K562 (cell line): ENCODE results near the gene GRSF1. TPM values are rescaled to one million over a fixed set of nuclear protein-coding genes. Genes with fewer than 3 reads are reported as not detected.

Experiments used
- ATAC-seq: fragments of 200-7000 bp; cut with Tn5 transposase; 3 replicates; pipeline ENCODE4 v1.9.1; 2020; ENCODE audit warnings: moderate library complexity
- BruUV-seq: library from RNA; stranded (reverse); fragments of 400-500 nt; replicated peaks from 2 replicates; lab custom pipeline; 2021; lab: Mats Ljungman, UMichigan
- CTCF ChIA-PET: fragments of 300-600 bp; formaldehyde crosslinking; extraction: SDS; loops from one replicate; lab custom pipeline; 2021; ENCODE audit warnings: low intra/inter-chr PET ratio; lab: Yijun Ruan, JAX
- POLR2A ChIA-PET: fragments of 300-600, 350-650 bp; sonication (Branson Sonifier 250); formaldehyde crosslinking; extraction: SDS; loops from one replicate; lab custom pipeline; 2021; ENCODE audit warnings: antibody characterized with exemption, inconsistent platforms; lab: Yijun Ruan, JAX
- DNase-seq, 4 experiments: peaks; one replicate each; pipeline versions ENCODE4 v3.0.0 to v3.0.0-alpha.2; 2011 to 2018; ENCODE audit warnings: low spot score in 3 of 4, mixed read lengths in 3 of 4; ENCODE audit errors: extremely low read depth in 1 of 4
- FAIRE-seq: peaks from 2 replicates; lab custom pipeline; 2011; peaks lifted over from hg19 to GRCh38; lab: Jason Lieb, UNC
- H2AFZ ChIP-seq: 2 replicates; pipeline ENCODE4 v1.6.0; 2011; ENCODE audit warnings: low read depth, low read length, control low read depth, inconsistent platforms
- H3K27ac ChIP-seq: fragments of 200-600 bp; 3 replicates; pipeline ENCODE4 v1.8.0; 2011; ENCODE audit warnings: low read depth, mild to moderate bottlenecking, control low read depth, inconsistent platforms, low read length, moderate library complexity, mixed read lengths; ENCODE audit errors: extremely low read depth
- H3K27me3 ChIP-seq, 2 experiments: fragments of 300-600 bp in 1 of 2; 2 replicates in 1 of 2; 3 replicates in 1 of 2; pipeline versions ENCODE4 v1.6.0 to v1.8.0; 2011; ENCODE audit warnings: inconsistent platforms in 2 of 2, low read length in 2 of 2, mild to moderate bottlenecking in 1 of 2, mixed read lengths in 1 of 2, moderate library complexity in 1 of 2; ENCODE audit not compliant: control insufficient read depth in 2 of 2, insufficient read depth in 2 of 2
- H3K36me3 ChIP-seq: fragments of 300-600 bp; 3 replicates; pipeline ENCODE4 v1.8.0; 2011; ENCODE audit warnings: mild to moderate bottlenecking, low read length, inconsistent platforms; ENCODE audit not compliant: control insufficient read depth, insufficient read depth
- H3K4me1 ChIP-seq, 2 experiments: fragments of 200-600 bp in 1 of 2; replicated peaks in 1 of 2; 2 replicates in 1 of 2; 3 replicates in 1 of 2; pipeline versions ENCODE4 v1.5.1 to v1.8.0; 2011; ENCODE audit warnings: inconsistent platforms in 2 of 2, low read length in 2 of 2, mild to moderate bottlenecking in 1 of 2, mixed read lengths in 1 of 2, moderate library complexity in 1 of 2; ENCODE audit not compliant: control insufficient read depth in 2 of 2, insufficient read depth in 2 of 2
- H3K4me2 ChIP-seq: 2 replicates; pipeline ENCODE4 v1.6.1; 2011; ENCODE audit warnings: low read length, control low read depth, inconsistent platforms, mixed read lengths; ENCODE audit not compliant: insufficient read depth
- H3K4me3 ChIP-seq: fragments of 200-600 bp; sonication (generic), shearing (Covaris generic); 2 replicates; pipeline ENCODE4 v1.5.1; 2016; ENCODE audit warnings: control low read depth, inconsistent platforms
- H3K79me2 ChIP-seq: fragments of 200-600 bp; 3 replicates; pipeline ENCODE4 v1.8.0; 2011; ENCODE audit warnings: low read length, inconsistent platforms; ENCODE audit not compliant: control insufficient read depth, insufficient read depth
- H3K9ac ChIP-seq, 2 experiments: 2 replicates each; pipeline versions ENCODE4 v1.6.0 to v1.6.1; 2011; ENCODE audit warnings: low read depth in 2 of 2, low read length in 2 of 2, control low read depth in 1 of 2, inconsistent platforms in 1 of 2, mild to moderate bottlenecking in 1 of 2, mixed read lengths in 1 of 2; ENCODE audit not compliant: insufficient read depth in 1 of 2
- H3K9me1 ChIP-seq: one replicate; pipeline ENCODE4 v1.6.0; 2011; ENCODE audit warnings: inconsistent platforms, mild to moderate bottlenecking, low read length, moderate library complexity; ENCODE audit not compliant: control insufficient read depth, insufficient read depth
- H3K9me3 ChIP-seq: replicated peaks from 2 replicates; pipeline ENCODE4 v1.5.1; 2011; ENCODE audit warnings: low read depth, low read length, inconsistent platforms; ENCODE audit not compliant: control insufficient read depth, insufficient read depth
- H4K20me1 ChIP-seq: replicated peaks from 2 replicates; pipeline ENCODE4 v1.6.1; 2011; ENCODE audit warnings: low read length, inconsistent platforms, mixed read lengths; ENCODE audit not compliant: control insufficient read depth, insufficient read depth
- IFI16 ChIP-seq: fragments of 250-450 bp; sonication (Bioruptor Pico); IDR thresholded peaks from 2 replicates; pipeline ENCODE4 v2.1.2; 2022; ENCODE audit warnings: mild to moderate bottlenecking, inconsistent platforms
- POLR2H ChIP-seq: IDR thresholded peaks from 2 replicates; pipeline ENCODE4 v1.6.1; 2016; ENCODE audit warnings: missing genetic modification characterization, low read depth, mild to moderate bottlenecking, control low read depth, missing compliant biosample characterization, moderate library complexity
- SMAD4 ChIP-seq: fragments of 250-450 bp; sonication (Bioruptor Pico); conservative IDR thresholded peaks from 2 replicates; pipeline ENCODE4 v1.8.0; 2021; ENCODE audit warnings: inconsistent platforms, mild to moderate bottlenecking, moderate library complexity
- TAF1 ChIP-seq: IDR thresholded peaks from 2 replicates; pipeline ENCODE4 v1.6.1; 2011; ENCODE audit warnings: mild to moderate bottlenecking, low read length, moderate library complexity; ENCODE audit not compliant: insufficient read depth, control insufficient read depth, severe bottlenecking; ENCODE audit errors: extremely low read depth
- YY1 ChIP-seq, 3 experiments: IDR thresholded peaks; 2 replicates each; pipeline ENCODE4 v1.6.1; 2011; ENCODE audit warnings: low read length in 2 of 3, mild to moderate bottlenecking in 2 of 3, moderate library complexity in 2 of 3, borderline replicate concordance in 1 of 3, control low read depth in 1 of 3, low read depth in 1 of 3; ENCODE audit not compliant: insufficient read depth in 3 of 3, insufficient replicate concordance in 2 of 3, control insufficient read depth in 1 of 3, insufficient read length in 1 of 3; ENCODE audit errors: extremely low read depth in 1 of 3
- ZNF277 ChIP-seq: fragments of 250-450 bp; sonication (Bioruptor Pico); IDR thresholded peaks from 2 replicates; pipeline ENCODE4 v1.8.0; 2022; ENCODE audit warnings: inconsistent platforms, mild to moderate bottlenecking, moderate library complexity, borderline replicate concordance
- WGBS: fragments of 100-300 bp; shearing (Covaris generic); methylation state at CpG from one replicate; pipeline ENCODE4 v1.1.6; 2016; ENCODE audit warnings: low coverage, mixed read lengths; ENCODE audit not compliant: insufficient coverage; ENCODE audit errors: missing lambda C conversion rate; 5-methylcytosine and 5-hydroxymethylcytosine counted together
- in situ Hi-C: fragments of 300-500 bp; cut with MboI; formaldehyde crosslinking; loops from 4 replicates; pipeline ENCODE4 v1.15.0; 2018; ENCODE audit warnings: inconsistent platforms, mixed read lengths
- intact Hi-C: fragments of 100-400 bp; cut with micrococcal nuclease; formaldehyde crosslinking; loops from 2 replicates; pipeline ENCODE4 v1.14.2; 2022
- polyA plus RNA-seq, 8 experiments: library from polyadenylated mRNA; depleted of rRNA in 4 of 8; stranded (reverse) in 5 of 8; unstranded in 3 of 8; fragments of >200 nt; fragmentation: Nextera tagmentation in 2 of 8; fragmentation: Illumina TruSeq in 1 of 8; extraction: Ambion mirVana in 2 of 8; extraction: Trizol in 1 of 8; gene quantifications; 2 replicates each; pipeline versions ENCODE4 v1.2.1 to v1.2.3, GENCODE V29; 2011 to 2014; ENCODE audit warnings: inconsistent platforms in 1 of 8, missing spikeins in 1 of 8
- total RNA-seq, 7 experiments: library from RNA; depleted of rRNA in 6 of 7; stranded (reverse); fragments of >200 nt in 6 of 7; fragmentation: Illumina TruSeq in 2 of 7; extraction: Trizol in 2 of 7; gene quantifications; 2 replicates each; pipeline versions ENCODE4 v1.2.1 to v1.2.3, GENCODE V29; 2011 to 2021; ENCODE audit warnings: low replicate concordance in 1 of 7
- TF ChIP-seq, protein P1 (sequence below): fragments of 450-650 bp; conservative IDR thresholded peaks from 2 replicates; pipeline ENCODE4 v1.6.1; 2016; ENCODE audit warnings: missing genetic modification characterization, low read depth, mild to moderate bottlenecking, missing compliant biosample characterization, moderate library complexity

The GRSF1 gene
- total and polyA plus RNA-seq, 9 of the 15 experiments (the other 6 are each of a cell fraction or from before 2014, with no cell fraction given), result 33.0 to 105 (median 76.0) TPM

DNA sequence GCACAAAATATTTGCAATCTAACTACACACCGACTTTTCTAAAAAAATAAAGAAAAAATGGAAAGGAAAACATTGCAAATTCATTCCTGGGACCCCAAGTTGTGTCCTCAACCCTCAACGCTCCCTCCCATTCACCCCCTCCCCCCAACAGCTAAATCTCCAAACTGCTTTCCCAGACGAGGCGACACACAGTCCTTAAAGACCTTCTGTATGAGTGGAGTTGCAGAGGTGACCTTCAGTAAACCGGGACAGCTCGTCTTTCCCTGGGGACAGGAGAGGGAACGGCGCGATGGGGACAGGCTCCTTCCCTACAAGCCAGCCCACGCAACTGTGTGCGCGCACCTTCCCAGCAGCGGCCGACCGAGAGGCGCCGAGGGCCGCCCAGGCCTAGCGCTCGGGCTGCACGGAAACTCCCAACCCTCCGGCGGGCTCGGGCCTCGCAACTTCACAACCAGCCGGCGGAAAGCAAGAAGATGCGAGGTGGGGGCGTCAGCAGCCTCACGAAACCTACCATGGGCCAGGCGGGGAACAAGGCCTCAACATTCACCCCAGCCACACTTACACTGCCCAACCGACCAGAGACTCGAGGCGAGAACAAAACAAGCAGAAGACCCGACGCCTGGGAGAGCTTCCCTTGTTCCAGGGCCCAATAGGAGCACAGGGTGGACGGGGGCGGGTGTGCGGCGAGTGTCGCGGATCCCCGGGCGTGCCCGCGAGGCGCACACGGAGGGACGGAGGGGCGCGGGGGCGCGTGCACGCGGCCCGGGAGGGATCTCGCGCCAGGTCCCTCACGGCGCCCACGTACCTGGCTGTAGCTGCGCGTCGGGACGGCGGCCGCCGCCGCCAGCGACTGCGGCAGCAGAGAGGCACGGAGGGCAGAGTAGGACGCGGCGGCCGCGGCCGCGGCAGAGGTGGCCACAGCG, 763 bp downstream of the GRSF1 start (continued):
- TF ChIP-seq, protein P1, sequence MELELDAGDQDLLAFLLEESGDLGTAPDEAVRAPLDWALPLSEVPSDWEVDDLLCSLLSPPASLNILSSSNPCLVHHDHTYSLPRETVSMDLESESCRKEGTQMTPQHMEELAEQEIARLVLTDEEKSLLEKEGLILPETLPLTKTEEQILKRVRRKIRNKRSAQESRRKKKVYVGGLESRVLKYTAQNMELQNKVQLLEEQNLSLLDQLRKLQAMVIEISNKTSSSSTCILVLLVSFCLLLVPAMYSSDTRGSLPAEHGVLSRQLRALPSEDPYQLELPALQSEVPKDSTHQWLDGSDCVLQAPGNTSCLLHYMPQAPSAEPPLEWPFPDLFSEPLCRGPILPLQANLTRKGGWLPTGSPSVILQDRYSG (tag), result no peak
- peak; percentile 36 for TF ChIP-seq TAF1
- TF ChIP-seq SMAD4 (CRISPR knock-in tag), result no peak
- TF ChIP-seq ZNF277 (CRISPR knock-in tag), result no peak

- Histone ChIP-seq H3K27ac (peak overlapping the region; percentile 95), H3K4me2 (peak overlapping the region; percentile 99), H3K79me2 (peaks cover 54% of the 10 kb centered on the region), H3K9me1 (peaks cover 10% of the 10 kb centered on the region), H3K4me1 (peaks cover 15 to 18% of the 10 kb centered on the region in 2 experiments), H3K4me3 (peak overlapping the region; percentile 89), H3K9me3 (no peaks in the 10 kb centered on the region), H2AFZ (no peak overlapping the region), H4K20me1 (peaks cover 16% of the 10 kb centered on the region), H3K36me3 (peaks cover 37% of the 10 kb centered on the region), H3K9ac (peak overlapping the region; percentile 2 to 83), H3K27me3 (no peaks in the 10 kb centered on the region)
- DNase-seq (peak in 1 of 4 experiments; percentile 17), FAIRE-seq (no peak), ATAC-seq (no peak)
- ChIA-PET POLR2A (interaction anchor here (0.7 to 0.9 kb wide), 5 partner anchors 12 to 194 kb away, joined by 3 read pairs; no protein-coding TSS in a partner anchor), CTCF (no interaction called here)
- TF ChIP-seq POLR2H (tag) (0 out of 2 replicates have a peak, but pooled peaks have one; percentile 59), IFI16 (no peak), YY1 (IDR thresholded peaks at IDR 0.05; ENCODE audit: borderline replicate concordance in 1 of 3, control insufficient read depth in 1 of 3, extremely low read depth in 1 of 3, insufficient read depth in 3 of 3, insufficient read length in 1 of 3, insufficient replicate concordance in 2 of 3, low read depth in 1 of 3, low read length in 2 of 3) (peak in 1 of 3 experiments; percentile 16)
- no TSS peak for BruUV-seq
- intact Hi-C loops (loop anchor here (2.0 to 5.0 kb wide), 3 partner anchors 133 to 169 kb away; partner anchors contain the start of gene DCK), in situ Hi-C loops (no loop called here)
- 0% methylated on average over 2 of the region's 4 CpGs for WGBS
These were observed 1.5 kb downstream of the GRSF1 start for GRCh38 chr4:70838204-70838603.
